Neural progenitor cell (in vitro differentiated cells): ENCODE measurements around the gene FRMD8. TPM values are rescaled to one million over a fixed set of nuclear protein-coding genes. Genes with fewer than 3 reads are reported as not detected.

Experiments used
- DNase-seq: peaks from one replicate; pipeline ENCODE4 v3.0.0-alpha.2; 2016; ENCODE audit warnings: low spot score
- H2AFZ ChIP-seq: fragments of 200-600 bp; sonication (generic); replicated peaks from 2 replicates; pipeline ENCODE4 v1.6.1; 2016; ENCODE audit warnings: antibody characterized with exemption
- H3F3A ChIP-seq: fragments of 200-600 bp; sonication (generic); 2 replicates; pipeline ENCODE4 v1.6.1; 2016; ENCODE audit warnings: antibody characterized with exemption, low read depth
- H3K27ac ChIP-seq: fragments of 200-600 bp; sonication (generic); 2 replicates; pipeline ENCODE4 v1.5.1; 2016; ENCODE audit warnings: mild to moderate bottlenecking
- H3K27me3 ChIP-seq: fragments of 200-600 bp; sonication (generic); 2 replicates; pipeline ENCODE4 v1.6.1; 2016; ENCODE audit warnings: mild to moderate bottlenecking, moderate library complexity
- H3K36me3 ChIP-seq: fragments of 200-600 bp; sonication (generic); 2 replicates; pipeline ENCODE4 v1.5.1; 2016
- H3K4me1 ChIP-seq: fragments of 200-600 bp; sonication (generic); 2 replicates; pipeline ENCODE4 v1.6.1; 2016; ENCODE audit warnings: mixed run types
- H3K4me2 ChIP-seq: fragments of 200-600 bp; sonication (generic); 2 replicates; pipeline ENCODE4 v1.6.1; 2016
- H3K4me3 ChIP-seq: fragments of 200-600 bp; sonication (generic); 2 replicates; pipeline ENCODE4 v1.5.1; 2016
- H3K79me2 ChIP-seq: fragments of 200-600 bp; sonication (generic); 2 replicates; pipeline ENCODE4 v1.6.1; 2016; ENCODE audit warnings: low read depth
- H3K9ac ChIP-seq: fragments of 200-600 bp; sonication (generic); 2 replicates; pipeline ENCODE4 v1.6.1; 2016
- H3K9me3 ChIP-seq: fragments of 200-600 bp; sonication (generic); 2 replicates; pipeline ENCODE4 v1.5.1; 2016; ENCODE audit warnings: low read depth
- H4K20me1 ChIP-seq: fragments of 200-600 bp; sonication (generic); 2 replicates; pipeline ENCODE4 v1.6.1; 2016; ENCODE audit warnings: low read depth
- H3K27ac Mint-ChIP-seq: 3 replicates; pipeline ENCODE4 v1.8.0; 2021; ENCODE audit warnings: mixed read lengths
- H3K27me3 Mint-ChIP-seq: 2 replicates; pipeline ENCODE4 v1.8.0; 2022; ENCODE audit warnings: low read depth, mild to moderate bottlenecking, inconsistent platforms, moderate library complexity, mixed read lengths; ENCODE audit not compliant: insufficient read depth
- H3K36me3 Mint-ChIP-seq: 3 replicates; pipeline ENCODE4 v1.8.0; 2021; ENCODE audit warnings: mixed read lengths
- H3K4me1 Mint-ChIP-seq: 3 replicates; pipeline ENCODE4 v1.8.0; 2021; ENCODE audit warnings: mixed read lengths
- H3K4me3 Mint-ChIP-seq: 3 replicates; pipeline ENCODE4 v1.8.0; 2021; ENCODE audit warnings: mild to moderate bottlenecking, moderate library complexity, mixed read lengths
- H3K9me3 Mint-ChIP-seq: 3 replicates; pipeline ENCODE4 v1.8.0; 2020; ENCODE audit warnings: mixed read lengths
- EZH2 ChIP-seq: fragments of 200-600 bp; sonication (generic); IDR thresholded peaks from 2 replicates; pipeline ENCODE4 v1.6.1; 2017; ENCODE audit warnings: antibody characterized with exemption, mild to moderate bottlenecking, moderate library complexity
- EZH2phosphoT487 ChIP-seq: fragments of 200-600 bp; sonication (generic); IDR thresholded peaks from 2 replicates; pipeline ENCODE4 v1.6.1; 2017; ENCODE audit warnings: antibody characterized with exemption
- total RNA-seq: library from RNA; depleted of rRNA; stranded (reverse); fragments of >200 nt; gene quantifications from 2 replicates; pipeline ENCODE4 v1.2.3, GENCODE V29; 2015; ENCODE audit warnings: low replicate concordance
- TF ChIP-seq, protein P1 (sequence below): fragments of 200-600 bp; sonication (generic); IDR thresholded peaks from 2 replicates; pipeline ENCODE4 v1.5.1; 2017; ENCODE audit warnings: antibody characterized with exemption, mild to moderate bottlenecking

FRMD8 gene
- total RNA-seq, 1 donor from 2014 or later = 5.8 TPM

DNA sequence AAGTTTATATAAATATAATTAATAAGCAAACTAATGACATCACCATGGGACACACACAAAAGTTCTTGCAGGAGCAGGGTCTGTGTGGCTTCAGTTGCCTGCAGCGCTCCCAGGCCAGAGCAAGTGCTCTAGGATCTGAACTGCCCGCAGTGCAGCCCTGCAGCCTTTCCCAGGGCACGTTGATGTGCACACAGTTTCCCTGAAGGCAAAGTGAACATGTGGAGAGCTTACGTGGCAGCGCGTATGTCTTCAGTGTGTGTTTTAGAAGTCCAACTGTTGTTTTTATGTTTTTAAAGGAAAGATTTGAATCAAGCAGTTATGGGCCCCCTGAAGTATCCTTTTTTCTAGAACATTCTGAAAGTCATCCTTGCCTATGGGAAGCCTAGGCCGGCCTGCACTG, 33.1 kb upstream of the FRMD8 start:
- TF ChIP-seq EZH2 (no peak), EZH2phosphoT487 (no peak)
- TF ChIP-seq, protein P1, sequence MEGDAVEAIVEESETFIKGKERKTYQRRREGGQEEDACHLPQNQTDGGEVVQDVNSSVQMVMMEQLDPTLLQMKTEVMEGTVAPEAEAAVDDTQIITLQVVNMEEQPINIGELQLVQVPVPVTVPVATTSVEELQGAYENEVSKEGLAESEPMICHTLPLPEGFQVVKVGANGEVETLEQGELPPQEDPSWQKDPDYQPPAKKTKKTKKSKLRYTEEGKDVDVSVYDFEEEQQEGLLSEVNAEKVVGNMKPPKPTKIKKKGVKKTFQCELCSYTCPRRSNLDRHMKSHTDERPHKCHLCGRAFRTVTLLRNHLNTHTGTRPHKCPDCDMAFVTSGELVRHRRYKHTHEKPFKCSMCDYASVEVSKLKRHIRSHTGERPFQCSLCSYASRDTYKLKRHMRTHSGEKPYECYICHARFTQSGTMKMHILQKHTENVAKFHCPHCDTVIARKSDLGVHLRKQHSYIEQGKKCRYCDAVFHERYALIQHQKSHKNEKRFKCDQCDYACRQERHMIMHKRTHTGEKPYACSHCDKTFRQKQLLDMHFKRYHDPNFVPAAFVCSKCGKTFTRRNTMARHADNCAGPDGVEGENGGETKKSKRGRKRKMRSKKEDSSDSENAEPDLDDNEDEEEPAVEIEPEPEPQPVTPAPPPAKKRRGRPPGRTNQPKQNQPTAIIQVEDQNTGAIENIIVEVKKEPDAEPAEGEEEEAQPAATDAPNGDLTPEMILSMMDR = no peak
- no peaks in the 10 kb centered on the region for H3K9me3 ChIP-seq
- H3K4me1 ChIP-seq = peaks cover 13% of the 10 kb centered on the region
- peak overlapping the region; percentile 85 for H3K4me2 ChIP-seq
- H3K9me3 Mint-ChIP-seq = no peaks in the 10 kb centered on the region
- H3K36me3 ChIP-seq = peaks cover 6% of the 10 kb centered on the region
- peaks cover 46% of the 10 kb centered on the region for H3F3A ChIP-seq
- H3K4me1 Mint-ChIP-seq = peaks cover 25% of the 10 kb centered on the region
- H4K20me1 ChIP-seq = peaks cover 30% of the 10 kb centered on the region
- no peak for DNase-seq
- peaks cover 11% of the 10 kb centered on the region for H3K27me3 Mint-ChIP-seq
- no peaks in the 10 kb centered on the region for H3K79me2 ChIP-seq
- peak overlapping the region; percentile 85 for H3K4me3 Mint-ChIP-seq
- peaks cover 17% of the 10 kb centered on the region for H3K36me3 Mint-ChIP-seq
- H3K4me3 ChIP-seq = peak overlapping the region; percentile 70
- H3K27ac Mint-ChIP-seq = no peak overlapping the region
- H3K27ac ChIP-seq = no peak overlapping the region
- peaks cover 26% of the 10 kb centered on the region for H3K27me3 ChIP-seq
- no peak overlapping the region for H3K9ac ChIP-seq
- no peak overlapping the region for H2AFZ ChIP-seq

DNA sequence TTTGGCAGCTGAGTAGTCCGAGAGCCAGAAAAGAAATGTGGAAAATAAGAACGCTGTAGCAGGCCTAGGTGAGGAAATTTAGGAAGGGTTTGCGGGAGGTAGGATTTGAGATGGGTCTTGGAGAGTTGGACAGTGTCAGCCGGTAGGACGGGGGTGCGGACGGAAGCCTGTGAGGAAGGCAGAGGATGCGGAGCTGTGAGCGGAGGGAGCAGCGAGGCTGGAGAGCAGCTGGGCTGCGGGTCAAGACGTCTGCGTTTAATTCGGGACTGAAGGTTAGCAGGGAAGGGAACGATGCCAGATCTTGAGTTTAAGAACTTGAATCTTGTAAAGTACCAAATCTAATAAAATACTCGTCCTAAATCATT, 32.6 kb upstream of the FRMD8 start:
- Mint-ChIP-seq H3K4me3 (peak overlapping the region; percentile 85), H3K36me3 (peaks cover 14% of the 10 kb centered on the region), H3K27ac (no peak overlapping the region), H3K9me3 (no peaks in the 10 kb centered on the region), H3K4me1 (peaks cover 25% of the 10 kb centered on the region), H3K27me3 (peaks cover 12% of the 10 kb centered on the region)
- peaks cover 46% of the 10 kb centered on the region for H3F3A ChIP-seq
- H3K27ac ChIP-seq = no peak overlapping the region
- TF ChIP-seq, protein P1 = no peak
- TF ChIP-seq EZH2phosphoT487 = no peak
- no peak for TF ChIP-seq EZH2
- no peaks in the 10 kb centered on the region for H3K79me2 ChIP-seq
- H4K20me1 ChIP-seq = peaks cover 30% of the 10 kb centered on the region
- DNase-seq = no peak
- H3K27me3 ChIP-seq = peaks cover 26% of the 10 kb centered on the region
- H3K4me3 ChIP-seq = peak overlapping the region; percentile 70
- peaks cover 13% of the 10 kb centered on the region for H3K4me1 ChIP-seq
- H2AFZ ChIP-seq = no peak overlapping the region
- peak overlapping the region; percentile 85 for H3K4me2 ChIP-seq
- peaks cover 2% of the 10 kb centered on the region for H3K36me3 ChIP-seq
- no peaks in the 10 kb centered on the region for H3K9me3 ChIP-seq
- no peak overlapping the region for H3K9ac ChIP-seq

DNA sequence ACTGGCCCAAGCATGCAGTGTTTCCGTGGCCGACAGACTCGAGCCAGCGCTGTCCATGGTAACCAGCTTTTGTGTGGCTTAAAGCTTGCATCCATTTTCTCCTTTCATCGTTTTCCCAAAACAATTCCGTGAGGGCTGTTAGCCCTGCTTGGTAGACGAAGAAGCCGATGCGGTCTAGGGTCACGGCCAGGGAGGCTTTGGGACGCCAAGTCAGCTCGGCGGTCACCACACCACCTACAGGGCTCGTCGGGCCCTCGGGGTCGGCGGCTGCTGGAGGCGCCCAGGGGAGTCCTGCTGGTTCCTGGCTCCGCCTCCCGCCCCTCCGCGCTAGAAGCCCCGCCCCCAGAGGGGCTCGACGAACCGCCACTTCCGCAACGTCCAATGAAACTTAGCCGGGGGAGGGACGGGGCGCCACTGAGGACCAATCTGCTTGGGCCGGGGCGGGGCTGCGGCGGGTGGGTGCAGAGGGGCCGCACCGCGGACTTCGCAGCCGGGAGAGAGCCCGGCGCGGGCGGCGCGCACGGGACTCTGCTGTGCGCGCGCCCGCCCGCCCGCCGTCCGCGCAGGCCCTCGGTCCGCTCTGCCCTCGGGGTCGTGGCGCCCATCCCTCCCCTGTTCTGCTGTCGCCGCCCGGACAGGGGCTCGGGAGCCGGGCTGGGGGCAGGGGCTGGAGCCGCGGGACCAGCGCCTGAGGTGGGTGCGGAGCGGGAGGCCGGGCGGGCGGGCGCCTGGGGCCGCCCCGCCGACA, 32.0 kb upstream of the FRMD8 start, which contains the start of gene TIGD3:
TIGD3 (plus strand) TSS at position 487 of the 748 bp plus-strand sequence. CDS start 1,058 bp downstream, outside the sequence.
- H3K36me3 Mint-ChIP-seq = peaks cover 11% of the 10 kb centered on the region

More for the DNA sequence above, 32.0 kb upstream of the FRMD8 start, which contains the start of gene TIGD3:
- Histone ChIP-seq H3K4me1 (peaks cover 15% of the 10 kb centered on the region), H3F3A (peaks cover 46% of the 10 kb centered on the region), H3K9me3 (no peaks in the 10 kb centered on the region), H3K27ac (no peak within 1 kb of the TSS), H3K4me3 (peak within 1 kb of the TSS; percentile 70), H2AFZ (peak within 1 kb of the TSS; percentile 82), H3K4me2 (peak within 1 kb of the TSS; percentile 96), H3K36me3 (no peaks in the 10 kb centered on the region), H3K27me3 (peaks cover 26% of the 10 kb centered on the region), H4K20me1 (peaks cover 30% of the 10 kb centered on the region), H3K9ac (no peak within 1 kb of the TSS), H3K79me2 (no peaks in the 10 kb centered on the region)
- peak; percentile 99 for DNase-seq
- Mint-ChIP-seq H3K9me3 (no peaks in the 10 kb centered on the region), H3K27me3 (peaks cover 12% of the 10 kb centered on the region), H3K4me3 (peak within 1 kb of the TSS; percentile 88), H3K4me1 (peaks cover 25% of the 10 kb centered on the region), H3K27ac (no peak within 1 kb of the TSS)
- TF ChIP-seq, protein P1 = no peak
- TF ChIP-seq EZH2phosphoT487 (no peak), EZH2 (no peak)
